22Rv1 (cell line): ENCODE data around the gene IGF2R.

Source experiments
- H3K27ac ChIP-seq: fragments of 450-650 bp; 2 replicates; pipeline ENCODE4 v1.5.1; 2017
- ZFX ChIP-seq: fragments of 450-650 bp; IDR thresholded peaks from 2 replicates; pipeline ENCODE4 v1.6.1; 2017; ENCODE audit warnings: antibody characterized with exemption, borderline replicate concordance
- TF ChIP-seq, protein P1 (sequence below): fragments of 450-650 bp; IDR thresholded peaks from 2 replicates; pipeline ENCODE4 v1.5.1; 2017; ENCODE audit warnings: mild to moderate bottlenecking

The IGF2R gene

DNA sequence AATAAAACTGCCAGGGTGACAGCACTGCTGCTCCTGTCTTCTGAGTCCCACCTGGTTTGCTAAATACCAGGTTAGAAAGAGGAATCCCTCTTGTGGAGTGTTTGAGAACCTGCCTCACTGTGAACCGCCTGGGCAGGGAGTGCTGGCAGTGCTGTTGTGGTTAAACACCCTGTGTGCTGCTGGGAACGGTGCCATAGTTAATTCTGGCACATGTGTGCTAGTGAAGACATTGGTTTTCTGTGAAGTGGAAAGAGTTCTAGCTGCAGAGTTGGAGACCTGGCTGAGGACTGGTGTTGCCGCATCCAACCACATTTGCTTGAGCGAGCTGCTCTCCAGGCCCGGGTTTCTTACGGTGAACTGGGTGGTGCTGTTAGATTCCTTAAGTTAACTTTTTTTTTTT, 72.7 kb downstream of the IGF2R start:
- no peak overlapping the region for H3K27ac ChIP-seq
- TF ChIP-seq, protein P1, sequence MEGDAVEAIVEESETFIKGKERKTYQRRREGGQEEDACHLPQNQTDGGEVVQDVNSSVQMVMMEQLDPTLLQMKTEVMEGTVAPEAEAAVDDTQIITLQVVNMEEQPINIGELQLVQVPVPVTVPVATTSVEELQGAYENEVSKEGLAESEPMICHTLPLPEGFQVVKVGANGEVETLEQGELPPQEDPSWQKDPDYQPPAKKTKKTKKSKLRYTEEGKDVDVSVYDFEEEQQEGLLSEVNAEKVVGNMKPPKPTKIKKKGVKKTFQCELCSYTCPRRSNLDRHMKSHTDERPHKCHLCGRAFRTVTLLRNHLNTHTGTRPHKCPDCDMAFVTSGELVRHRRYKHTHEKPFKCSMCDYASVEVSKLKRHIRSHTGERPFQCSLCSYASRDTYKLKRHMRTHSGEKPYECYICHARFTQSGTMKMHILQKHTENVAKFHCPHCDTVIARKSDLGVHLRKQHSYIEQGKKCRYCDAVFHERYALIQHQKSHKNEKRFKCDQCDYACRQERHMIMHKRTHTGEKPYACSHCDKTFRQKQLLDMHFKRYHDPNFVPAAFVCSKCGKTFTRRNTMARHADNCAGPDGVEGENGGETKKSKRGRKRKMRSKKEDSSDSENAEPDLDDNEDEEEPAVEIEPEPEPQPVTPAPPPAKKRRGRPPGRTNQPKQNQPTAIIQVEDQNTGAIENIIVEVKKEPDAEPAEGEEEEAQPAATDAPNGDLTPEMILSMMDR, result no peak

DNA sequence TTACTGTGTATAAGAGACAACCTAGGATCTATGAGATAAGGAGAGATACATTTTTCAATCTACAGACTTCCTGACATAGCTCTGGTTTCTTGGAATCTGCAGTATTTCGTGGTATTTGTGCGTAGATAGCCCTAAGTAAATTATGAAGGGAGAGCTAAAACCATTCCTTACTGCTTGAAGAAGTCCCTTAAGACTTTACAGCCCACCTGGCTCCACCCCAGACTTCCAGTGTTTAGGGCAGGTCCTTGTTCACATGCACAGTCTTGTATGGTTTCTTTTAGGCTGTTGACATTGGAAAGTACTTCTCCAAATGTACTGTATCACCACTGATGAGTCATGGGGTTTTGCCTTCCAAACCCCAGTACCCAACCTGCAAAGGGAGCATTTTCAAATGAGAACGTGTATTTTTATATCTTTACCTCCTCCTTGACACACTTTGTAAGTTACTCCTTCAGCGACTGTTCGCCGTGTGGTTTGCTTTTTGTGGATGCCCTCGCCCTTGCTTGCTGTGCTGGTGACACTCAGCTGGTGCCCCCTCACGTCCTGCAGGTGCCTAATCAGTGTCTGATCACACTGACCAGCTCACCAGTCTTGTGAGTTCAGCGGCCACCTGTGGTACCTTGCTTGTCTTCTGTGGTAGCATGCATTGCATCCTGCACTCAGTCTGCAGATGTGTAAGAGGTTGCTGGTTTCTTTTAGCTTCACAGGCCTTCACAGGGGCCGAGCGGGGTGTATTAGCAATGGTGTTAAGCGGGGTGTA, 73.3 kb downstream of the IGF2R start:
- H3K27ac ChIP-seq, result no peak overlapping the region
- no peak for TF ChIP-seq ZFX
- TF ChIP-seq, protein P1, result no peak

DNA sequence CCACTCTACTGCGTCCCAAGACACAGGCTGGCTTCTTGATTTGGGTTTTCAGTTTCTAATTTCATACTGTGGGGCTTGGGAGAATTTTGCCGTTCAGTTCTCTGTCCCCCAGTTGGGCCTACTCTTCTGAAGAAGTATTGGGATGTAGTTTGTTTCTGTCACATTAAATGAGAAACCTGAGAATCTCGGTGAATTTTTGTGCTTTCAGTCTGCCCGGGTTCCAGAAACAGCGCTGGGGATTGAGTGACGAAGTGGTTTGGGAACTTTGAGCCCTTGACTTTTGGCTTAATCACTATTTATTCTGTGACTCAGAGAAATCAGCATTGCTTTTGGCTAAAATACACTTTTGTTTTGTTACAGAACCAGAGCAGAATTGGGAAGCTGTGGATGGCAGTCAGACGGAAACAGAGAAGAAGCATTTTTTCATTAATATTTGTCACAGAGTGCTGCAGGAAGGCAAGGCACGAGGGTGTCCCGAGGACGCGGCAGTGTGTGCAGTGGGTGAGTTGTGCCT, 74.0 kb downstream of the IGF2R start:
- TF ChIP-seq, protein P1, result no peak
- no peak for TF ChIP-seq ZFX
- no peak overlapping the region for H3K27ac ChIP-seq

DNA sequence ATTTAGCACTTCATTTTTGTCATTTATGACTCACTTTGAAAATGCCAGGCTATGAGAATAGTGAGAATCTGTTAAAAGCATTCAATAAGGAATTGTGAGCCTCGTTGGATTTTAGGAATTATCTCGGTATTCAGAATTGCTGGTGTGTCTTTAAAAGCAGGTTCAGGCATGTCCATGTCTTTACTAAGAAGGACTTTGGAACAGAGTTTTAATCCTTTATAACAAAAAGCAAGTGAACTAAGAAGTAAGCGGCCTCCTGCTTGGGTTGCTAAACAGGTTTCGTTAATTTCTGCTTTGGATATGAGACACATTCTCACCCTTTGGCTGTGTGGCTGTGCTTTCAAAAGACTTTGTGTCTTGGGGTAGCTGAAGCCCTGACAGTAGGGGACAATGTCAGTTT, 74.9 kb downstream of the IGF2R start:
- TF ChIP-seq, protein P1, result no peak
- no peak for TF ChIP-seq ZFX

DNA sequence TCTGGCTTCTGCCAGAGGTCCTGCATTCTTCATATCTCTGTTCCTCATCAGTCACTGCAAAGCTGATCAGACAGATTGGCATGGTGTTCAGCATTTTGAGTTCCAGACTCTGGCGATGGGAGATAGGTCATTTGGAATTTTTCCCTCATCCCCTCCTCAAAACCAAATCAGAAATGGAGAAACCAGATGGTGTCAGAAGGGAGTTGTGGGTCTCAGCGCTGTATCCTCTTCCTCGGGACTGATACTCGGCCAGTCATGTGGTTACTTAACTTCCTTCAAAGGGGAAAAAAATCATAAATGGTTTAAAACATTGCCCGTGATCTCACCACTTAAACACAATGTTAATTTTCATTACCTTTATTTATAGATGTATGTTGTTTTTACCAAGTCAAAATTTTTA, 75.8 kb downstream of the IGF2R start:
- TF ChIP-seq, protein P1, result no peak
- no peak for TF ChIP-seq ZFX
- no peak overlapping the region for H3K27ac ChIP-seq

More for the DNA sequence above, 74.9 kb downstream of the IGF2R start:
- no peak overlapping the region for H3K27ac ChIP-seq

DNA sequence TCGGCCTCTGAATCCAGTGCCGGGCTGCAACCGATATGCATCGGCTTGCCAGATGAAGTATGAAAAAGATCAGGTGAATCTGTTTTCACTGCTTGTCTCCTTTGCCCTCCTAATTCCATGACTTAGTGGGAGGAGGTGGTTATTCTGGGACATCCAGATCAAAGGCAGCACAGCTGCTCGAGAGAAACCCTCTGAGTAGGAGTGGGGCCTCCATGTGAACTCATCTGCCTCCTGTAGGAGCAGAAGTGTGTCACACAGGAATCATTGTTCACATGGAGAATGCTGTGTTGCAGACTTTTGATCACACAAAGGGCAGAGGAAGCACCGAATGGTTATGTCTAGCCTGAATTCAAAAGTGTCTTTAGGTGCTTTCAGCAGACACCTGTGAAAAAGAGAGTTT, 79.6 kb downstream of the IGF2R start:
- H3K27ac ChIP-seq, result no peak overlapping the region
- TF ChIP-seq, protein P1, result no peak
- TF ChIP-seq ZFX, result no peak

DNA sequence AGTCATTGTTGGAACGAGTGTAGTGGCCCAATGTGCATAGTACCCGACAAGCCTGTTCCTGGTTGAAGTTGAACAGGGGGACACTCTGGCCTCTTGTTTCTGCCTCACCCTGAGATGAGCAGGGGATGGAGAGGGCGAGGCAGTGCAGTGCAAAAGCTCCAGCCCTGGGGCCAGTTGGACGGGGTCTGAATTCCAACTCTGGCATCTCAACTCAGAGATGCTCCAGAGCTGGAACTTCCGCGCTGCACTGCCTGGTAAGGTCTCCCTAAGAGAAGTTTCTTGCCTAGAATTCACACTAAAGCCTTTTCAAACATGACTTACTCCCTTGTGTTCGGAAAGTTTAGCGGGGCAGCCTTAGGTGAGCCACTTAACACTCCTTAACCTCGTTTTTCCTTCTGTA, 80.5 kb downstream of the IGF2R start:
- no peak overlapping the region for H3K27ac ChIP-seq
- no peak for TF ChIP-seq ZFX
- TF ChIP-seq, protein P1, result no peak
